Measurements from ENCODE around the gene PLPPR2.
"Not testable (repeated sequence)": the region's sequence is repeated elsewhere in the genome, so short reads cannot be mapped to it uniquely, and the experiment has no call there.

Gene PLPPR2

DNA sequence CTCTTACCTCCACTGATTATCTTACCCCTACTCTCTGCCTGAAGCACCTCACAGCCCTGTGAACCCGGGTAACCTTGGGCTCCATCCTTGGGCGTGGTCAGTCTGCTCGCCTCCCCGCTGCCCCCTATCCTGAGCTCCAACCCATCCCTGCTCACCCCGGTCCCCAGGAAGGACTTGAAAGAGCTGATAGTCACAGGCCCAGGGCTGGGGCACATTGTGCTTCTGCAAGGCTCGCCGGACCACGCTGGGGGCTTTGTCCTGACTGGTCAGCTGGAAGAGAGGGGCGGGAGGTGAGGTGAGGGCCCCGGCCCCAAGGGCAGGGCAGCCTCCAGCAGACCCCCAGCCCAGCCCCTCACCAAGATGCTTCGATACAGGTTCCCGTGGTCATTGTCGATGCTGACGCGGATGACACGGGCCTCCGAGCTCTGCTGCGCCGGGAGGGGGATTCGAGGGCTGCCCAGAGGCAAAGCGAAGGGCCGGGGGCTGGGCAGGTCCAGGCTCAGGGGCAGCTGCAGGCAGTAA lies 41.9 kb downstream of the PLPPR2 start:
- no peak for DNase-seq (ENCODE audit: low spot score)

DNA sequence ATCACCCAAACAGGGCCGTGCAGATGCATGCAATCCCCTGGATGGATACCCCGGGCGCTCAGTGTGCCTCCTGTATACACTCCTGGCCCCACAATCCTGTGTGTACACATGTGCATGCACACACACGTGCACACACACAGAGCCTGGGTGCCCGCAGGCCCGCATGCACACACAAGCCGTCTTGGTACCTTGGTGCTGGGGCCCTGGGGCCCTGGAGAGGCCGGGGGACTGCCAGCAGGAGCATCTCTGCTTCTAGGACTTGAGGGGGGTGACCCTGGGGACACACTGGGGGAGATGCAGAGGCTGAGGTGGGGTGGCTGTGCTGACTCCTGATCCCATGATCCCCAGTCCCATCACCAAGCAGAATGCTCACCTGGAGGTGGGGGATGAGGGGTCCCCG lies 44.4 kb downstream of the PLPPR2 start:
- DNase-seq (ENCODE audit: low spot score): no peak

DNA sequence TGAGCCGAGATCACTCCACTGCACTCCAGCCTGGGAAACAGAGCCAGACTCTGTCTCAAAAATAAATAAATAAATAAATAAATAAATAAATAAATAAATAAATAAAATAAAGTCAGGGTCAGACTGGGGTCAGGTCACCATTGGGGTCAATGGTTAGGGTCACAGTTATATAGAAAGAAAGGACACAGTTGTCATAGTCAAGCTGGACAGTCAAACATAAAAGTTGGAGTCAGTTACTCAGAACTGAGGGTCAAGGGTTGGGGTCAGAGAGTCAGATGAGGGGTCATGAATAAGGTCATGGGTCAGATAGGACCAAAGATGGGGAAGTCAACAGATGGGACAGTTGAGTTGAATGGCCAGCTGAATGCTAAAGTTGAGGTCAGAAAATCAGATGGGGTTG lies 45.6 kb downstream of the PLPPR2 start:
- DNase-seq (ENCODE audit: low spot score): no peak

DNA sequence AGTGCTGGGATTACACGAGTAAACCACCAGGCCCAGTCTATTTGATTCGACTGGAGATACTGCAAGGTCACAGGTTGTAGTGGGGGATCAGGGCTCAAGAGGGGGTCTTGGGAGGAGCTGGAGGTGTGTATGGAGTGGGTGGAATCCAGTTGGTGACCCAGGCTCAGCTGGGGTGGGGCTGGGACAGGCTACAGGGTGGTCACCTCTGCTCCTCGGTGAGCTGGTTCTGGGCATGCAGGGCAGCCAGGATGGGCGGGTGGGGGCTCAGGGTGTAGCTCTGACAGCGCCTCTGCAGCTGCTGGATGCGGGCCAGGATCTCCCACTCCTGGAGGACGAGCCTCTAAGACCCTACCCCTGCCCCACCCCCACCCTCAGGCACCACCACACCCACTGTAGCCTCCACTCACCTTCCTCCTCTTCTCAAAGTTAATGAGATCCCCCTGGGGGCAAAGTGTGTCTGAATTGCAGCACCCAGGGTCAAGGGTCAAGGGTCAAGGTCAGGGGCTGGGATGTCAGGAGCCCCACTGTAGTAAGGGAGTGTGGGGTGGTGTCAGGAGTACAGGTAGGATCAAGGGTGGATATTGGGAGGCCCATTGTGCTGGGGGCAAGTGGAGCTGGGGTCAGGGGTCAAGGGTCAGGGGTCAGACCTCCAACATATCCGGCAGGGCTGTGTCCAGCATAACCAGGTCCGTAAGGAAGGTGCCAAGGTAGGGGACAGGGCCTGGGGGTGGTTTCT lies 46.7 kb downstream of the PLPPR2 start:
- no peak for DNase-seq (ENCODE audit: low spot score)

DNA sequence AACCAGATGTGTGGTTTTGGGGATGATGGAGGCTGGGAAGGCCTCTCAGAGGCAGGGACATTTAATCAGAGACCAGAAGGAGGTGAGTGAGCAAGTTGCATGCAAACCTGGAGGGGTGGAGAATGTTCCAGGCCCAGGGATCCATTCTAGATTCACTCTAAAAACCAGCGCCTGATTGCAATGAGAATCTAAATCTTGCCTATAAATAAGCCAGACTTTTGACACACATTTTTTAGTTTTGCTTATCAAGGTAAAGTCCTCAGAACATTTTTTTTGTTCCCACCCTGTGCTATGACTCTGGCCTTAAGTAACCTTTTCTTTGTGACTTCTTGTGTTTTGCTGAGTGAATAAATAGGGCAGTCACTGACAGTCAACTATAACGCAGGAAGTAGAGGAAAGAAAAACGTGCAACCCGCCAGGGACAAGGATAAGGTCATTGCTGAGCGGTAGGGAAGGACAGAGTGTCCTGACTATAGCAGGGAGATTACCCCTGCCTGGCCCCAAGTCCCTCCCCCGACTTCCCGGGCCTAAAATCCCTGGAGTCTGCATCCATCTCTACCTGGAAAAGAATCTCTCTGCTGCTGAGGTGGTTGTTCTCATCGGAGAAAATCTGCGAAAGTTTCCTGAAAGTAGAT lies 49.5 kb downstream of the PLPPR2 start:
- DNase-seq (ENCODE audit: low spot score): no peak

DNA sequence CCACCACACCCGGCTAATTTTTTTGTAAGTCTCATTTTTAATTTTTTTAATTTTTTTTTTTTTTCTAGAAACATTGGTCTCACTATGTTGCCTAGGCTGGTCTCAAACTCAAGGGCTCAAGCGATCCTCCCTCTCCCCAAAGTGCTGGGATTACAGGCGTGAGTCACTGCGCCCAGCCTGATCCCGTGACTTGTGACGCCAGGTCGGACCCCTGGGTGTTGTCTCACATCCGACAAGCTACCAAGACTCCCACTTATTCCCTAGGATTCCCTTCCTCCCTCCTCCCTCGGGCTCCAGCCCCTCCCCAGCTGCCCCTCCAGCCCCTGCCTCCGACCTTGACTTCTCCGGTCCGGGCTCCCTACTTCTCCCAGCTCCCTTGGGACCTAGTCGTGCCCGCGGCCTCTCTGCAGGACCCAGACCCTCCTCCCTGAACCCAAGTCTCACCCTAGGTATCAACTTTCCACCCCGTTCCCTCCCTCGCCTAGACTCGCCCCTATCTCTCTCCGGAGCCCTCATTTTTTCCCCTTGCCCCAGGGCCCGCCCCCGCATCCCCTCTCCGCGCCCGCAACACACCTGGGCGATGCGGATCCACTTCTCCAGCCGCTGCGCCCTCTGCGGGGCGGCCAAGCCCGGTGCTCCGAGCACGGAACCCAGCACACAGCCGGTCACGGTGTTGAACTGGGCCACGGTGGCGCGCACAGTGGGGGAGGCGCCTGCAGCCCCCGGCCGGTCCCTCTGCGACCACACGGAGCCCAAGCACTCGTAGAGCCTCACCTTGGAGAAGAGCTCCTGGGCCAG lies 50.8 kb downstream of the PLPPR2 start:
- DNase-seq (ENCODE audit: low spot score): peak; percentile 52

DNA sequence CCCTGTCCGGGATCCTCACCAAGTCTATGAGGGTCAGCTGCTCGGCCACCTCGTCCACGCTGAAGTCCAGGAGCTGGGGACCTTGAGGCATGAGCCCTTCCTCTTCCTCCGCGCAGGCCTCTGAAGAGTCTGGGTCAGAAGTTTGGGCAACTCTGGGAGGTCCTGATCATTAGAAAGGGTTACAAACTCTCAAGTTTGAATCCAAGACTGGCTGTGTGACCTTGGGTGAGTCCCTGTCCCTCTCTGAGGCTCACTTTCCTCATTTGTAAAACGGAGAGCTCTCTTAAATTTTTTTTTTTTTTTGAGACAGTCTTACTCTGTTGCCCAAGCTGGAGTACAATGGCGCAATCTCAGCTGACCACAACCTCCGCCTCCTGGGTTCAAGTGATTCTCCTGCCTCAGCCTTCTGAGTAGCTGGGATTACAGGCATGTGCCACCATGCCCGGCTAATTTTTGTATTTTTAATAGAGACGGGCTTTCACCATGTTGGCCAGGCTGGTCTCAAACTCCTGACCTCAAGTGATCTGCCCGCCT lies 51.5 kb downstream of the PLPPR2 start:
- not testable (repeated sequence) for DNase-seq (ENCODE audit: low spot score)

DNA sequence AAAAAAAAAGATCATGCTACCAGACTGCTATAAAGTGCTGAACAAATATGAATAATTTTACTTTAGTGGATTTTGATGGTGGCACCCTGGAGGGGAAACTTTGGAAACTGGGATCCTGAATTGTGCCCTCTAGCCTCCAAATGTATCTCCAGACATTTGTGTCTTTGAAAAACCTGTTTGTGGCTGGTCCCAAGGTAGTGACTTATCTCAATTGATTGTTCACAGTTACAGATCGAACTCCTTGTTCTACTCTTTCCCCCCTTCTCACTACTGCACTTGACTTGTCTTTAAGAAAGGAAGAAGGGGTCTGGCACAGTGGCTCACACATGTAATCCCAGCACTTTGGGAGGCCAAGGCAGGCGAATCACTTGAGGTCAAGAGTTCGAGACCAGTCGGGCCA lies 53.4 kb downstream of the PLPPR2 start:
- no peak for DNase-seq (ENCODE audit: low spot score)

DNA sequence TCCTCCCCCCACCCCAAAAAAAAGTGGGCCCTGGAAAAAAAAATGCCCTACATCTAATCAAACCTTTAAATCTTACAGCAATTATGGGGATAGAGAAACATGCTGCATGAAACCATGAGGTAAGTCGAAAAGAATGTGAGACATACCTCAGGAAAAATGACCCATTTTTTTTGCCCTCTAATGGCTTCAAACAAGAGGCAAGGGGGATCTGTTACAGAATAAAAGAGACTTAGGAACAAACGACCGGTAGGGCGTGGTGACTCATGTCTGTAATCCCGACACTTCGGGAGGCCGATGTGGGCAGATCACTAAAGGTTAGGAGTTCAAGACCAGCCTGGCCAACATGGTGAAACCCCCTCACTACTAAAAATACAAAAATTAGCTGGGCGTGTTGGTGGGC lies 55.5 kb downstream of the PLPPR2 start:
- no peak for DNase-seq (ENCODE audit: low spot score)

DNA sequence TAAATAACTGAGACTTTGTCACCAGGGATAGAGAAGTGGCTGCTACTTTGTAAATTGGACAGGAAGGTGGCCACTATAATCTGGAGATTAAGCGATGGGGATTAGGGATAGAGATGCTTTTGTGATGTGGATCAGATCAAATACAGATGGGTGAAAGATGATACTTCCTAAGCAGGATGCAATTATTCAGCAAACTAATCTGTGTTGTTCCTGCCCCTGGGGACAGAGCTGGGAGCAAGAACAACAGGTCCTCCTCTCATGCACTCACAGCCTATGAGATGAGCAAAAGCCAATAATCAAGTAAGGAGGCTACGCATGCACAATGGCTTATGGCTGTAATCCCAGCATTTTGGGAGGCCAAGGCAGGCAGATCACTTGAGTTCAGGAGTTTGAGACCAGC lies 59.3 kb downstream of the PLPPR2 start:
- no peak for DNase-seq (ENCODE audit: low spot score)

Measured in ecto neural progenitor cell (in vitro differentiated cells).